Measurements from ENCODE around the gene CARNS1. TPM values are rescaled to one million over a fixed set of nuclear protein-coding genes. Genes with fewer than 3 reads are reported as not detected.

Gene CARNS1
- total and polyA plus RNA-seq, 9 of the 15 experiments (the other 6 are each of a cell fraction or from before 2014, with no cell fraction given) = 0.01 to 0.18 (median 0.06) TPM; not detected in 3

- TF ChIP-seq E2F6 (IDR thresholded peaks at IDR 0.05; ENCODE audit: borderline replicate concordance in 1 of 2, extremely low read depth in 1 of 2, insufficient read depth in 1 of 2, insufficient read length in 1 of 2, low read depth in 1 of 2, low read length in 1 of 2, poor library complexity in 1 of 2, severe bottlenecking in 1 of 2) = peak; percentile 94 to 99
- no peak for TF ChIP-seq RBM15 (IDR thresholded peaks at IDR 0.05; ENCODE audit: insufficient read depth, low read length)
- no peak for TF ChIP-seq NR2C2 (CRISPR knock-in tag; IDR thresholded peaks at IDR 0.05)
- peak; percentile 72 for TF ChIP-seq NR2C2 (tag; IDR thresholded peaks at IDR 0.05)
- TF ChIP-seq NFE2 (IDR thresholded peaks at IDR 0.05; ENCODE audit: low read depth) = no peak
- no peak for TF ChIP-seq SNRNP70 (optimal IDR thresholded peaks at IDR 0.05; ENCODE audit: low read depth, low read length)
- TF ChIP-seq RAD21 (CRISPR knock-in tag; conservative IDR thresholded peaks at IDR 0.05 in 1 of 2, IDR thresholded peaks at IDR 0.05 in 1 of 2) = no peak
- no peak for TF ChIP-seq HBP1 (CRISPR knock-in tag; IDR thresholded peaks at IDR 0.05)
- TF ChIP-seq SRSF7 (optimal IDR thresholded peaks at IDR 0.05; ENCODE audit: low read depth, low read length) = no peak
- TF ChIP-seq CBFA2T2 (conservative IDR thresholded peaks at IDR 0.05) = peak; percentile 99
- no peak for TF ChIP-seq TCF3 (CRISPR knock-in tag; IDR thresholded peaks at IDR 0.05)
- no peak for TF ChIP-seq LARP7 (IDR thresholded peaks at IDR 0.05)
- TF ChIP-seq ZFP36 (IDR thresholded peaks at IDR 0.05; ENCODE audit: low read depth, low read length, partially characterized antibody) = no peak
- TF ChIP-seq ZNF41 (CRISPR knock-in tag; conservative IDR thresholded peaks at IDR 0.05) = no peak; the same call in 1 of the 2 replicates
- TF ChIP-seq BHLHE40 (IDR thresholded peaks at IDR 0.05; ENCODE audit: low read length) = peak; percentile 99
- TF ChIP-seq CREB1 (IDR thresholded peaks at IDR 0.05) = peak; percentile 60
- peak; percentile 75 for TF ChIP-seq CREB1 (CRISPR knock-in tag; IDR thresholded peaks at IDR 0.05)
- TF ChIP-seq MEIS2 (IDR thresholded peaks at IDR 0.05; ENCODE audit: partially characterized antibody) = no peak
- TF ChIP-seq HNRNPK (IDR thresholded peaks at IDR 0.05; ENCODE audit: low read depth, low read length, poor library complexity, severe bottlenecking) = no peak
- no peak for TF ChIP-seq MCM7 (IDR thresholded peaks at IDR 0.05)
- no peak for TF ChIP-seq ZNF184 (CRISPR knock-in tag; IDR thresholded peaks at IDR 0.05)
- TF ChIP-seq SRSF1 (IDR thresholded peaks at IDR 0.05; ENCODE audit: low read depth, low read length) = no peak
- TF ChIP-seq TEAD1 (CRISPR knock-in tag; IDR thresholded peaks at IDR 0.05) = peak; percentile 15 to 89; a peak in 2 of 4 replicates
- no peak for TF ChIP-seq ESRRB (CRISPR knock-in tag; IDR thresholded peaks at IDR 0.05; ENCODE audit: borderline replicate concordance)
- no peak for TF ChIP-seq KLF16 (IDR thresholded peaks at IDR 0.05)
- peak; percentile 82; the same call in 1 of the 2 replicates for TF ChIP-seq PHF8 (IDR thresholded peaks at IDR 0.05; ENCODE audit: borderline replicate concordance, low read length)
- peak; percentile 34; the same call in 1 of the 2 replicates for TF ChIP-seq NR2C1 (IDR thresholded peaks at IDR 0.05)
- no peak for TF ChIP-seq NR2C1 (tag; IDR thresholded peaks at IDR 0.05)
- TF ChIP-seq E2F3 (CRISPR knock-in tag; IDR thresholded peaks at IDR 0.05) = peak; percentile 72
Measured at GRCh38 chr11:67391304-67392182, 23.9 kb upstream of the CARNS1 start, which contains the start of gene RAD9A (continued).

Measured in K562 (cell line).